Measurements from ENCODE around the gene CALB2. TPM values are rescaled to one million over a fixed set of nuclear protein-coding genes. Genes with fewer than 3 reads are reported as not detected.

CALB2 gene
- total and polyA plus RNA-seq, 2 of the 4 experiments (the other 2 are of a cell fraction): 0.18 to 0.32 TPM

DNA sequence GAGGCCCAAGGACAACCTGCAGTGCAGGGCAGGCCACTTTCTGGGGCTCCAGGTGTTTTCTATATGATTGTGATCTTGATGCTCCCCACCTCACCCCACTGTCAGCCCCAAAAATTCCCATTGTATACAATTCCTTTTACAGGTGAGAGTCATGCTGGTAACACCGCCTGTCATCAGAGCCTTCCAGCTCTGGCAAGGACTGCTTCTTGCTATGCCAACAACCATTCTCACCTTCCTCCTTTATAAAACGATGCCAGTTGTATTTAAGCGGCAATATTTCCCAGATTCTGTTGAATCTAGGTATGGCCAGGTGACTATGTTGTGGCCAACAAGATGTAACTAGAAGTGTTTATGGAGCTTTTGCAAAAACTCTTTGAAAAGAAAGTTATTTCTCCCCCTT lies 30.4 kb upstream of the CALB2 start:
- Histone ChIP-seq H3K23ac (ENCODE audit: low read depth, low read length) (no peak overlapping the region), H3K9me1 (ENCODE audit: insufficient read depth, low read length) (no peaks in the 10 kb centered on the region), H2AK9ac (replicated peaks; ENCODE audit: low read depth, low read length, poor library complexity) (no peak overlapping the region), H2BK20ac (ENCODE audit: low read depth, low read length) (no peak overlapping the region), H3K79me1 (ENCODE audit: low read depth in 1 of 2, low read length in 2 of 2) (no peaks in the 10 kb centered on the region), H4K20me1 (ENCODE audit: insufficient read depth, low read length) (no peaks in the 10 kb centered on the region), H3K4me2 (ENCODE audit: low read depth, low read length) (no peak overlapping the region), H3K27me3 (ENCODE audit: control insufficient read depth, insufficient read depth, low read length) (no peaks in the 10 kb centered on the region), H3K36me3 (ENCODE audit: control insufficient read depth, insufficient read depth, low read length) (no peaks in the 10 kb centered on the region), H2BK120ac (ENCODE audit: low read depth, low read length) (no peak overlapping the region), H2BK15ac (ENCODE audit: low read depth, low read length) (no peak overlapping the region), H4K5ac (ENCODE audit: low read depth, low read length) (no peak overlapping the region), H3K9ac (ENCODE audit: low read depth, low read length) (no peak overlapping the region), H3K4me1 (ENCODE audit: control insufficient read depth, insufficient read depth, low read length) (no peaks in the 10 kb centered on the region), H4K91ac (ENCODE audit: insufficient read depth, low read depth, low read length) (no peak overlapping the region), H3K4me3 (ENCODE audit: insufficient read depth, low read depth, low read length) (no peak overlapping the region), H2AK5ac (ENCODE audit: low read depth, low read length) (no peak overlapping the region), H2BK5ac (ENCODE audit: low read depth, low read length, poor library complexity, severe bottlenecking) (no peak overlapping the region), H3K14ac (replicated peaks; ENCODE audit: low read depth, low read length) (no peak overlapping the region), H4K8ac (ENCODE audit: low read depth in 2 of 2, low read length in 2 of 2) (no peak overlapping the region), H2AFZ (replicated peaks; ENCODE audit: low read length, poor library complexity) (no peak overlapping the region), H3K4ac (ENCODE audit: low read depth, low read length) (no peak overlapping the region), H3K27ac (ENCODE audit: insufficient read depth, low read length) (no peak overlapping the region), H3K56ac (ENCODE audit: extremely low read depth, insufficient read depth, low read length) (no peak overlapping the region), H3K18ac (ENCODE audit: low read depth, low read length) (no peak overlapping the region), H3K9me3 (ENCODE audit: control insufficient read depth, insufficient read depth, low read length) (no peaks in the 10 kb centered on the region)
- POLR2A ChIA-PET (ENCODE audit: unreplicated experiment): interaction anchor here (0.5 kb wide), 1 partner anchor 39 kb away, joined by 3 read pairs; the partner anchor contains the start of gene CMTR2
- in situ Hi-C loops (cut with MboI; ENCODE audit: low sequenced_read_pairs) (no loop called here), dilution Hi-C loops (cut with HindIII; ENCODE audit: low sequenced_read_pairs, unreplicated experiment) (no loop called here), intact Hi-C loops (cut with micrococcal nuclease) (no loop called here)
- WGBS, 2 experiments (ENCODE audit: extremely low coverage in 2 of 2, insufficient read length in 1 of 2): no CpG with 5 or more reads among the region's 3 CpGs
- ATAC-seq (ENCODE audit: low read depth) (no peak), DNase-seq (no peak)
- BruUV-seq (replicated peaks): no TSS peak
- CTCF ChIA-PET: interaction anchor here (1.0 kb wide), 1 partner anchor 16 kb away, joined by 3 read pairs; no protein-coding TSS in a partner anchor
- TF ChIP-seq POLR2A (IDR thresholded peaks at IDR 0.05; ENCODE audit: low read depth, low read length): no peak
- no peak for TF ChIP-seq FOS (IDR thresholded peaks at IDR 0.05; ENCODE audit: low read depth, low read length)
- no peak for TF ChIP-seq MAFK (IDR thresholded peaks at IDR 0.05; ENCODE audit: low read depth, low read length)
- no peak for TF ChIP-seq RAD21 (IDR thresholded peaks at IDR 0.05; ENCODE audit: low read length)
- no peak for TF ChIP-seq CHD1 (IDR thresholded peaks at IDR 0.05; ENCODE audit: low read depth, low read length)
- no peak for TF ChIP-seq SMC3 (IDR thresholded peaks at IDR 0.05; ENCODE audit: low read depth, low read length)
- TF ChIP-seq, protein P1, sequence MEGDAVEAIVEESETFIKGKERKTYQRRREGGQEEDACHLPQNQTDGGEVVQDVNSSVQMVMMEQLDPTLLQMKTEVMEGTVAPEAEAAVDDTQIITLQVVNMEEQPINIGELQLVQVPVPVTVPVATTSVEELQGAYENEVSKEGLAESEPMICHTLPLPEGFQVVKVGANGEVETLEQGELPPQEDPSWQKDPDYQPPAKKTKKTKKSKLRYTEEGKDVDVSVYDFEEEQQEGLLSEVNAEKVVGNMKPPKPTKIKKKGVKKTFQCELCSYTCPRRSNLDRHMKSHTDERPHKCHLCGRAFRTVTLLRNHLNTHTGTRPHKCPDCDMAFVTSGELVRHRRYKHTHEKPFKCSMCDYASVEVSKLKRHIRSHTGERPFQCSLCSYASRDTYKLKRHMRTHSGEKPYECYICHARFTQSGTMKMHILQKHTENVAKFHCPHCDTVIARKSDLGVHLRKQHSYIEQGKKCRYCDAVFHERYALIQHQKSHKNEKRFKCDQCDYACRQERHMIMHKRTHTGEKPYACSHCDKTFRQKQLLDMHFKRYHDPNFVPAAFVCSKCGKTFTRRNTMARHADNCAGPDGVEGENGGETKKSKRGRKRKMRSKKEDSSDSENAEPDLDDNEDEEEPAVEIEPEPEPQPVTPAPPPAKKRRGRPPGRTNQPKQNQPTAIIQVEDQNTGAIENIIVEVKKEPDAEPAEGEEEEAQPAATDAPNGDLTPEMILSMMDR (conservative IDR thresholded peaks at IDR 0.05; ENCODE audit: low read depth, low read length): no peak
- TF ChIP-seq RCOR1 (IDR thresholded peaks at IDR 0.05; ENCODE audit: insufficient replicate concordance, low read length): no peak
- TF ChIP-seq BHLHE40 (IDR thresholded peaks at IDR 0.05; ENCODE audit: low read depth, low read length): no peak
- TF ChIP-seq, protein P2, sequence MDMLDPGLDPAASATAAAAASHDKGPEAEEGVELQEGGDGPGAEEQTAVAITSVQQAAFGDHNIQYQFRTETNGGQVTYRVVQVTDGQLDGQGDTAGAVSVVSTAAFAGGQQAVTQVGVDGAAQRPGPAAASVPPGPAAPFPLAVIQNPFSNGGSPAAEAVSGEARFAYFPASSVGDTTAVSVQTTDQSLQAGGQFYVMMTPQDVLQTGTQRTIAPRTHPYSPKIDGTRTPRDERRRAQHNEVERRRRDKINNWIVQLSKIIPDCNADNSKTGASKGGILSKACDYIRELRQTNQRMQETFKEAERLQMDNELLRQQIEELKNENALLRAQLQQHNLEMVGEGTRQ (IDR thresholded peaks at IDR 0.05; ENCODE audit: low read depth, low read length): no peak
- TF ChIP-seq MXI1 (IDR thresholded peaks at IDR 0.05; ENCODE audit: borderline replicate concordance, low read depth, low read length): no peak
- TF ChIP-seq RFX5 (IDR thresholded peaks at IDR 0.05; ENCODE audit: low read depth, low read length): no peak
- TF ChIP-seq, protein P3, sequence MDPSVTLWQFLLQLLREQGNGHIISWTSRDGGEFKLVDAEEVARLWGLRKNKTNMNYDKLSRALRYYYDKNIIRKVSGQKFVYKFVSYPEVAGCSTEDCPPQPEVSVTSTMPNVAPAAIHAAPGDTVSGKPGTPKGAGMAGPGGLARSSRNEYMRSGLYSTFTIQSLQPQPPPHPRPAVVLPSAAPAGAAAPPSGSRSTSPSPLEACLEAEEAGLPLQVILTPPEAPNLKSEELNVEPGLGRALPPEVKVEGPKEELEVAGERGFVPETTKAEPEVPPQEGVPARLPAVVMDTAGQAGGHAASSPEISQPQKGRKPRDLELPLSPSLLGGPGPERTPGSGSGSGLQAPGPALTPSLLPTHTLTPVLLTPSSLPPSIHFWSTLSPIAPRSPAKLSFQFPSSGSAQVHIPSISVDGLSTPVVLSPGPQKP (IDR thresholded peaks at IDR 0.05; ENCODE audit: borderline replicate concordance, low read depth, low read length): no peak
- TF ChIP-seq MAZ (IDR thresholded peaks at IDR 0.05; ENCODE audit: borderline replicate concordance, low read depth, low read length): no peak
